Adrenal gland (tissue), 12 donors: ENCODE data around the gene DHX29. TPM values are rescaled to one million over a fixed set of nuclear protein-coding genes. Genes with fewer than 3 reads are reported as not detected.
"Not testable (repeated sequence)": the region's sequence is repeated elsewhere in the genome, so short reads cannot be mapped to it uniquely, and the experiment has no call there.

Experiments
- DNase-seq, 7 donors: peaks; one replicate each; pipeline ENCODE4 v3.0.0-alpha.2; 2019 to 2020
- H3K27ac ChIP-seq, 5 donors: fragments of 200-600 bp; sonication (generic) in 4 of 5; 1 replicate in 3 of 5; 2 replicates in 2 of 5; pipeline versions ENCODE4 v1.5.1 to v1.8.0; 2016 to 2020; ENCODE audit warnings: mild to moderate bottlenecking in 1 of 5
- H3K27me3 ChIP-seq: fragments of 200-600 bp; 2 replicates; pipeline ENCODE4 v1.8.0; 2021
- H3K36me3 ChIP-seq, 2 donors: fragments of 200-600 bp; replicated peaks in 1 of 2; 1 replicate in 1 of 2; 2 replicates in 1 of 2; pipeline versions ENCODE4 v1.5.1 to v1.8.0; 2018 to 2022
- H3K4me1 ChIP-seq, 2 donors: fragments of 200-600 bp; replicated peaks in 1 of 2; 1 replicate in 1 of 2; 2 replicates in 1 of 2; pipeline versions ENCODE4 v1.5.1 to v1.8.0; 2018 to 2021
- H3K4me3 ChIP-seq, 4 donors: fragments of 200-600 bp; sonication (generic) in 3 of 4; one replicate each; pipeline ENCODE4 v1.5.1; 2016 to 2018
- H3K9me3 ChIP-seq, 3 donors: fragments of 200-600 bp; sonication (generic) in 1 of 3; replicated peaks in 1 of 3; 1 replicate in 2 of 3; 2 replicates in 1 of 3; pipeline versions ENCODE4 v1.5.1 to v1.8.0; 2016 to 2021
- POLR2A ChIP-seq, 2 donors: fragments of 450-650 bp; IDR thresholded peaks; one replicate each; pipeline ENCODE4 v1.6.1; 2017; ENCODE audit warnings: antibody characterized with exemption in 2 of 2, mild to moderate bottlenecking in 2 of 2, moderate library complexity in 1 of 2
- WGBS, 4 donors: extraction: QIAGEN DNeasy Blood & Tissue Kit in 2 of 4; methylation state at CpG; one replicate each; pipeline versions ENCODE4 v1.1.5 to v1.1.7; 2013 to 2017; 5-methylcytosine and 5-hydroxymethylcytosine counted together
- intact Hi-C, 2 donors: fragments of 100-400 bp; cut with DNase I; formaldehyde crosslinking; loops; one replicate each; pipeline versions ENCODE4 v1.14.1 to v1.15.0; 2022 to 2023
- polyA plus RNA-seq, 3 donors: library from polyadenylated mRNA; stranded (reverse); fragments of 200-250 nt in 2 of 3; fragments of 350-450 nt in 1 of 3; fragmentation: Illumina TruSeq in 1 of 3; extraction: RNeasy Lipid Tissue Mini Kit (QIAGEN cat#74804) in 1 of 3; gene quantifications; one replicate each; pipeline ENCODE4 v1.2.3, GENCODE V29; 2013 to 2014
- total RNA-seq, 9 donors: library from RNA; depleted of rRNA in 4 of 9; stranded (reverse); fragments of >200 nt in 4 of 9; fragments of 120-200 nt in 1 of 9; fragmentation: NEBNext Ultra II Directional in 1 of 9; extraction: Animal tissue kit (Norgen Biotek cat#: 25700) in 1 of 9; gene quantifications; one replicate each; pipeline versions ENCODE4 v1.1.0 to v1.2.4, GENCODE V29; 2013 to 2023
- TF ChIP-seq, protein P1 (sequence below), 6 experiments: fragments of 450-650 bp in 4 of 6; fragments of 200-600 bp in 2 of 6; sonication (generic) in 1 of 6; IDR thresholded peaks; 1 replicate in 5 of 6; 2 replicates in 1 of 6; pipeline versions ENCODE4 v1.5.1 to v1.8.0; 2016 to 2021; ENCODE audit warnings: antibody characterized with exemption in 6 of 6, mild to moderate bottlenecking in 2 of 6, moderate library complexity in 1 of 6
- donor health status: healthy with polysubstance abuse.
- donor health status: Bipolar disorder and iron deficiency.
- donor health status: DM: yes; HTN: yes; CAD: no.
- donor health status: DM: no; HTN: no; CAD: no.
- donor health status: DM: no; HTN: no; CAD: no.
- donor health status: DM: yes; HTN: yes; CAD: no.

The DHX29 gene
- total and polyA plus RNA-seq, 12 donors = 6.7 to 34.9 (median 24.8) TPM

DNA sequence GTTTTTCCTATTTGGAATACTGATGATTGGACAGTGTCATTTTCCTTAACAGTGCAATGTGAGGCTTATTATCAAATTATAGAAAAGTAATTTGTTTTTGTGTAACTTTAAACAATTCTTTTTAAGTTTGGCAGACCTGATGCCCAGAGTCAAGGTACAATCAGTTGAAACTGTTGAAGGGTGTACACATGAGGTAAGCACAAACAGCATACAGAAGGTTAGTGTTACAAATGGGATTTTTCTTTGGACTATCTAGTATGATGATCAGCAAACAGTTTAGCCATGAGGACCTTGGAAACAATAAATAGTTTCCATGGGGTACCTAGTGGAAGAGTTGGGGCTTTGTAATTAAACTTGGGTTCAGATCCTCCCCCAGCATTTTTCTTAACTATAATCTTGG, 16.5 kb upstream of the DHX29 start:
- no peak overlapping the region for H3K4me3 ChIP-seq
- DNase-seq = no peak
- no peak for TF ChIP-seq POLR2A (IDR thresholded peaks at IDR 0.05)
- TF ChIP-seq, protein P1, sequence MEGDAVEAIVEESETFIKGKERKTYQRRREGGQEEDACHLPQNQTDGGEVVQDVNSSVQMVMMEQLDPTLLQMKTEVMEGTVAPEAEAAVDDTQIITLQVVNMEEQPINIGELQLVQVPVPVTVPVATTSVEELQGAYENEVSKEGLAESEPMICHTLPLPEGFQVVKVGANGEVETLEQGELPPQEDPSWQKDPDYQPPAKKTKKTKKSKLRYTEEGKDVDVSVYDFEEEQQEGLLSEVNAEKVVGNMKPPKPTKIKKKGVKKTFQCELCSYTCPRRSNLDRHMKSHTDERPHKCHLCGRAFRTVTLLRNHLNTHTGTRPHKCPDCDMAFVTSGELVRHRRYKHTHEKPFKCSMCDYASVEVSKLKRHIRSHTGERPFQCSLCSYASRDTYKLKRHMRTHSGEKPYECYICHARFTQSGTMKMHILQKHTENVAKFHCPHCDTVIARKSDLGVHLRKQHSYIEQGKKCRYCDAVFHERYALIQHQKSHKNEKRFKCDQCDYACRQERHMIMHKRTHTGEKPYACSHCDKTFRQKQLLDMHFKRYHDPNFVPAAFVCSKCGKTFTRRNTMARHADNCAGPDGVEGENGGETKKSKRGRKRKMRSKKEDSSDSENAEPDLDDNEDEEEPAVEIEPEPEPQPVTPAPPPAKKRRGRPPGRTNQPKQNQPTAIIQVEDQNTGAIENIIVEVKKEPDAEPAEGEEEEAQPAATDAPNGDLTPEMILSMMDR (IDR thresholded peaks at IDR 0.05) = no peak
- intact Hi-C loops = no loop called here
- H3K4me1 ChIP-seq = peaks cover 0 to 21% of the 10 kb centered on the region in 2 donors
- H3K27ac ChIP-seq = no peak overlapping the region
- H3K9me3 ChIP-seq = no peaks in the 10 kb centered on the region
- no peaks in the 10 kb centered on the region for H3K36me3 ChIP-seq
- H3K27me3 ChIP-seq = no peaks in the 10 kb centered on the region

GRCh38 chr5:55320571-55320970, 13.1 kb upstream of the DHX29 start:
- intact Hi-C loops = no loop called here
- TF ChIP-seq POLR2A (IDR thresholded peaks at IDR 0.05) = no peak
- TF ChIP-seq, protein P1 (IDR thresholded peaks at IDR 0.05) = no peak
- H3K4me1 ChIP-seq = peaks cover 0 to 14% of the 10 kb centered on the region in 2 donors
- H3K27ac ChIP-seq = peak overlapping the region in 2 of 5 donors; percentile 12 to 58
- H3K36me3 ChIP-seq = no peaks in the 10 kb centered on the region
- no peak overlapping the region for H3K4me3 ChIP-seq
- peak in 1 of 7 donors; percentile 12 for DNase-seq
- no peaks in the 10 kb centered on the region for H3K27me3 ChIP-seq
- H3K9me3 ChIP-seq = no peaks in the 10 kb centered on the region
- 43 to 75% (median 60%) methylated on average over 4 of the region's 4 CpGs for WGBS, 4 donors

- Histone ChIP-seq H3K27me3 (no peaks in the 10 kb centered on the region), H3K36me3 (no peaks in the 10 kb centered on the region), H3K4me3 (no peak overlapping the region), H3K27ac (no peak overlapping the region), H3K9me3 (no peaks in the 10 kb centered on the region), H3K4me1 (peaks cover 4 to 20% of the 10 kb centered on the region in 2 donors)
- WGBS, 4 donors = 86 to 95% (median 90%) methylated on average over 1 of the region's 1 CpG
- intact Hi-C loops = no loop called here
- DNase-seq = no peak
- TF ChIP-seq, protein P1 (IDR thresholded peaks at IDR 0.05) = no peak
- no peak for TF ChIP-seq POLR2A (IDR thresholded peaks at IDR 0.05)
Observed at GRCh38 chr5:55319491-55319890, 12.0 kb upstream of the DHX29 start.

DNA sequence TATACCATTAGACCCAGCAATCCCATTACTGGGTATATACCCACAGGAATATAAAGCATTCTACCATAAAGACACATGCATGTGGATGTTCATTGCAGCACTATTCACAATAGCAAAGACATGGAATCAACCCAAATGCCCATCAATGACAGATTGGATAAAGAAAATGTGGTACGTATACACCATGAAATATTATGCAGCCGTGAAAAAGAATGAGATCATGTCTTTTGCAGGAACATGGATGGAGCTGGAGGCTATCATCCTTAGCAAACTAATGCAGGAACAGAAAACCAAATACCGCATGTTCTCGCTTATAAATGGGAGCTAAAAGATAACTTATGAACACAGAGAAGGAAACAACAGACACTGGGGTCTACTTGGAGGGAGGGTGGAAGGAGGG, 10.7 kb upstream of the DHX29 start:
- H3K27me3 ChIP-seq, DNase-seq, H3K9me3 ChIP-seq, intact Hi-C loops, H3K36me3 ChIP-seq, H3K27ac ChIP-seq, H3K4me3 ChIP-seq: not testable (repeated sequence)
- 96 to 99% (median 97%) methylated on average over 4 of the region's 4 CpGs for WGBS, 4 donors
- peaks cover 17 to 33% of the 10 kb centered on the region in 2 donors for H3K4me1 ChIP-seq

GRCh38 chr5:55316837-55317236, 9.3 kb upstream of the DHX29 start:
- Histone ChIP-seq H3K4me1 (peaks cover 19 to 44% of the 10 kb centered on the region in 2 donors), H3K9me3 (no peaks in the 10 kb centered on the region), H3K27me3 (no peaks in the 10 kb centered on the region), H3K36me3 (no peaks in the 10 kb centered on the region), H3K27ac (no peak overlapping the region), H3K4me3 (no peak overlapping the region)
- DNase-seq = no peak
- intact Hi-C loops = no loop called here
- TF ChIP-seq, protein P1 (IDR thresholded peaks at IDR 0.05) = no peak
- TF ChIP-seq POLR2A (IDR thresholded peaks at IDR 0.05) = no peak
